Spinal cord (tissue), 10 donors: ENCODE measurements around the gene GADD45B. TPM values are rescaled to one million over a fixed set of nuclear protein-coding genes. Genes with fewer than 3 reads are reported as not detected.
A peak's percentile ranks its signal among the peaks of the same experiment; 100 is the strongest.
"Not testable (repeated sequence)": the region's sequence is repeated elsewhere in the genome, so short reads cannot be mapped to it uniquely, and the experiment has no call there.

Source experiments
- DNase-seq, 6 donors: peaks; one replicate each; pipeline versions ENCODE4 v3.0.0 to v3.0.0-alpha.2; 2013 to 2015; ENCODE audit warnings: low spot score in 6 of 6, low read depth in 4 of 6
- H3K27ac ChIP-seq: one replicate; pipeline ENCODE4 v1.5.1; 2013; ENCODE audit warnings: low read depth, low read length, control low read depth
- H3K27me3 ChIP-seq: one replicate; pipeline ENCODE4 v1.6.1; 2013; ENCODE audit warnings: low read length; ENCODE audit not compliant: control insufficient read depth, insufficient read depth
- H3K36me3 ChIP-seq: one replicate; pipeline ENCODE4 v1.6.1; 2013; ENCODE audit warnings: low read length; ENCODE audit not compliant: control insufficient read depth, insufficient read depth
- H3K4me1 ChIP-seq: one replicate; pipeline ENCODE4 v1.6.1; 2013; ENCODE audit warnings: low read length; ENCODE audit not compliant: control insufficient read depth, insufficient read depth
- H3K4me3 ChIP-seq: one replicate; pipeline ENCODE4 v1.5.1; 2013; ENCODE audit warnings: low read depth, low read length, control low read depth
- H3K9me3 ChIP-seq: one replicate; pipeline ENCODE4 v1.6.1; 2013; ENCODE audit warnings: low read length; ENCODE audit not compliant: control insufficient read depth, insufficient read depth
- WGBS: methylation state at CpG from one replicate; pipeline ENCODE4 v1.1.5; 2013; ENCODE audit warnings: missing lambda C conversion rate; ENCODE audit not compliant: insufficient coverage; 5-methylcytosine and 5-hydroxymethylcytosine counted together
- polyA plus RNA-seq, 2 donors: library from polyadenylated mRNA; unstranded; fragments of 120-200 nt; gene quantifications; one replicate each; pipeline ENCODE4 v1.2.1, GENCODE V29; 2013; ENCODE audit not compliant: insufficient read length in 2 of 2
- small RNA-seq: library from RNA; depleted of rRNA; stranded (forward); fragments of <200 nt; gene quantifications from one replicate; pipeline ENCODE3, GENCODE V24; 2014; ENCODE audit warnings: low replicate concordance
- total RNA-seq, 2 donors: library from RNA; depleted of rRNA in 1 of 2; stranded (reverse); fragments of 120-200 nt in 1 of 2; fragments of >200 nt in 1 of 2; gene quantifications; one replicate each; pipeline versions ENCODE4 v1.2.3 to v1.2.4, GENCODE V29; 2013 to 2014
- donor health status: healthy.

Gene GADD45B
- total and polyA plus RNA-seq, 4 donors = 5.3 to 50.1 (median 17.7) TPM

GRCh38 chr19:2518856-2519255 is 42.9 kb downstream of the GADD45B start:
- H3K4me3 ChIP-seq, H3K9me3 ChIP-seq, H3K27me3 ChIP-seq, DNase-seq, H3K27ac ChIP-seq: not testable (repeated sequence)
- no CpG with 5 or more reads among the region's 11 CpGs for WGBS
- H3K4me1 ChIP-seq = peaks cover 16% of the 10 kb centered on the region
- H3K36me3 ChIP-seq = peaks cover 23% of the 10 kb centered on the region

- DNase-seq = no peak
- H3K27ac ChIP-seq = no peak overlapping the region
- WGBS = 93% methylated on average over 5 of the region's 6 CpGs
- H3K27me3 ChIP-seq = no peaks in the 10 kb centered on the region
- H3K36me3 ChIP-seq = peaks cover 23% of the 10 kb centered on the region
- H3K4me3 ChIP-seq = no peak overlapping the region
- peaks cover 19% of the 10 kb centered on the region for H3K4me1 ChIP-seq
- H3K9me3 ChIP-seq = no peaks in the 10 kb centered on the region
Measured at GRCh38 chr19:2519482-2519881, 43.6 kb downstream of the GADD45B start.

GRCh38 chr19:2523630-2524311 is 47.8 kb downstream of the GADD45B start:
- H3K36me3 ChIP-seq = peaks cover 8% of the 10 kb centered on the region
- H3K4me3 ChIP-seq = no peak overlapping the region
- H3K4me1 ChIP-seq = peaks cover 19% of the 10 kb centered on the region
- DNase-seq = peak in 2 of 6 donors; percentile 21 to 56
- peak overlapping the region; percentile 69 for H3K27ac ChIP-seq
- no peaks in the 10 kb centered on the region for H3K9me3 ChIP-seq
- WGBS = 28% methylated on average over 18 of the region's 20 CpGs
- H3K27me3 ChIP-seq = no peaks in the 10 kb centered on the region

GRCh38 chr19:2524361-2524839 is 48.5 kb downstream of the GADD45B start:
- Histone ChIP-seq H3K27ac (peak overlapping the region; percentile 69), H3K4me1 (peaks cover 19% of the 10 kb centered on the region), H3K9me3 (no peaks in the 10 kb centered on the region), H3K27me3 (no peaks in the 10 kb centered on the region), H3K36me3 (peaks cover 10% of the 10 kb centered on the region), H3K4me3 (no peak overlapping the region)
- 94% methylated on average over 16 of the region's 16 CpGs for WGBS
- DNase-seq = no peak

GRCh38 chr19:2524840-2525723 is 49.2 kb downstream of the GADD45B start:
- no peaks in the 10 kb centered on the region for H3K27me3 ChIP-seq
- 70% methylated on average over 39 of the region's 45 CpGs for WGBS
- no peak overlapping the region for H3K27ac ChIP-seq
- DNase-seq = no peak
- H3K36me3 ChIP-seq = peaks cover 10% of the 10 kb centered on the region
- H3K4me3 ChIP-seq = no peak overlapping the region
- H3K4me1 ChIP-seq = peaks cover 19% of the 10 kb centered on the region
- no peaks in the 10 kb centered on the region for H3K9me3 ChIP-seq

- Histone ChIP-seq H3K4me1 (peaks cover 15% of the 10 kb centered on the region), H3K27ac (no peak overlapping the region), H3K9me3 (no peaks in the 10 kb centered on the region), H3K36me3 (peaks cover 5% of the 10 kb centered on the region), H3K27me3 (no peaks in the 10 kb centered on the region), H3K4me3 (no peak overlapping the region)
- WGBS = 86% methylated on average over 13 of the region's 14 CpGs
- no peak for DNase-seq
Measured at GRCh38 chr19:2527171-2527570, 51.2 kb downstream of the GADD45B start.

GRCh38 chr19:2527686-2528085 is 51.8 kb downstream of the GADD45B start:
- 97% methylated on average over 3 of the region's 4 CpGs for WGBS
- peaks cover 4% of the 10 kb centered on the region for H3K9me3 ChIP-seq
- H3K4me3 ChIP-seq = no peak overlapping the region
- no peak overlapping the region for H3K27ac ChIP-seq
- H3K36me3 ChIP-seq = peaks cover 5% of the 10 kb centered on the region
- H3K4me1 ChIP-seq = peaks cover 15% of the 10 kb centered on the region
- H3K27me3 ChIP-seq = no peaks in the 10 kb centered on the region
- DNase-seq = no peak

Small RNAs within 50 kb of the gene (small RNA-seq; reads per million reads assigned to genes)
- not detected for gene RNU6-993P

Other genes starting within 250 kb of the GADD45B start
- 10 to 100 TPM; 46.5 to 70.9 TPM for gene PLEKHJ1, start 239.8 kb upstream of the GADD45B start, total RNA-seq
- 100 to 1,000 TPM in 1 of 2 donors, 10 to 100 TPM in 1; 97.5 to 106 TPM for gene PLEKHJ1, start 239.8 kb upstream of the GADD45B start, polyA plus RNA-seq
- 10 to 100 TPM; 29.2 to 32.2 TPM for gene SF3A2, start 239.3 kb upstream of the GADD45B start, total RNA-seq
- 10 to 100 TPM; 80.5 to 97.8 TPM for gene SF3A2, start 239.3 kb upstream of the GADD45B start, polyA plus RNA-seq
- 1 to 10 TPM; 2.8 to 3.3 TPM for gene AMH, start 226.8 kb upstream of the GADD45B start, total RNA-seq
- gene AMH, start 226.8 kb upstream of the GADD45B start, polyA plus RNA-seq = 10 to 100 TPM in 1 of 2 donors, 1 to 10 TPM in 1; 3.9 to 12.3 TPM
- under 1 TPM; 0.33 to 0.69 TPM for gene JSRP1, start 219.7 kb upstream of the GADD45B start, total RNA-seq
- gene JSRP1, start 219.7 kb upstream of the GADD45B start, polyA plus RNA-seq = under 1 TPM; 0.74 to 0.90 TPM
- under 1 TPM in 1 of 2 donors, not detected in 1; 0.20 TPM for gene PEAK3, start 194.0 kb upstream of the GADD45B start, total RNA-seq
- under 1 TPM; 0.11 to 0.16 TPM for gene PEAK3, start 194.0 kb upstream of the GADD45B start, polyA plus RNA-seq
- 1 to 10 TPM in 1 of 2 donors, under 1 TPM in 1; 0.94 to 2.9 TPM for gene LINGO3, start 168.0 kb upstream of the GADD45B start, total RNA-seq
- gene LINGO3, start 168.0 kb upstream of the GADD45B start, polyA plus RNA-seq = 1 to 10 TPM; 6.3 to 7.4 TPM
- 100 to 1,000 TPM in 1 of 2 donors, 10 to 100 TPM in 1; 48.2 to 124 TPM for gene LSM7, start 147.5 kb upstream of the GADD45B start, total RNA-seq
- gene LSM7, start 147.5 kb upstream of the GADD45B start, polyA plus RNA-seq = 100 to 1,000 TPM; 154 to 165 TPM
- 10 to 100 TPM; 30.2 to 45.3 TPM for gene SPPL2B, start 147.4 kb upstream of the GADD45B start, total RNA-seq
- gene SPPL2B, start 147.4 kb upstream of the GADD45B start, polyA plus RNA-seq = 100 to 1,000 TPM; 101 to 140 TPM
- under 1 TPM; 0.33 to 0.59 TPM for gene TMPRSS9, start 115.9 kb upstream of the GADD45B start, total RNA-seq
- 1 to 10 TPM; 2.1 to 3.8 TPM for gene TMPRSS9, start 115.9 kb upstream of the GADD45B start, polyA plus RNA-seq
- gene TIMM13, start 48.5 kb upstream of the GADD45B start, total RNA-seq = 10 to 100 TPM; 20.5 to 90.5 TPM
- 100 to 1,000 TPM; 121 to 122 TPM for gene TIMM13, start 48.5 kb upstream of the GADD45B start, polyA plus RNA-seq
- gene LMNB2, start 19.2 kb upstream of the GADD45B start, total RNA-seq = 10 to 100 TPM; 24.9 to 41.7 TPM
- gene LMNB2, start 19.2 kb upstream of the GADD45B start, polyA plus RNA-seq = 10 to 100 TPM; 56.8 to 57.8 TPM
- gene GNG7, start 226.6 kb downstream of the GADD45B start, total RNA-seq = 10 to 100 TPM in 1 of 2 donors, 1 to 10 TPM in 1; 6.2 to 11.4 TPM
- gene GNG7, start 226.6 kb downstream of the GADD45B start, polyA plus RNA-seq = 10 to 100 TPM; 48.9 to 60.4 TPM
- 10 to 100 TPM in 1 of 2 donors, 1 to 10 TPM in 1; 6.9 to 16.8 TPM for gene DIRAS1, start 245.2 kb downstream of the GADD45B start, total RNA-seq
- 10 to 100 TPM; 69.5 to 72.6 TPM for gene DIRAS1, start 245.2 kb downstream of the GADD45B start, polyA plus RNA-seq